Adipocyte (in vitro differentiated cells): ENCODE results near the gene LRBA.

Source experiments
- DNase-seq: peaks from one replicate; pipeline ENCODE4 v3.0.0-alpha.2; 2015; ENCODE audit warnings: low read depth
- H3K27me3 ChIP-seq: replicated peaks from 2 replicates; pipeline ENCODE4 v1.7.0; 2013; ENCODE audit warnings: mild to moderate bottlenecking, low read length, moderate library complexity; ENCODE audit not compliant: control insufficient read depth, insufficient read depth
- H3K36me3 ChIP-seq: 2 replicates; pipeline ENCODE4 v1.7.0; 2013; ENCODE audit warnings: low read length, mild to moderate bottlenecking, moderate library complexity; ENCODE audit not compliant: control insufficient read depth, insufficient read depth, severe bottlenecking
- H3K4me1 ChIP-seq: 2 replicates; pipeline ENCODE4 v1.7.0; 2013; ENCODE audit warnings: mild to moderate bottlenecking, low read length, moderate library complexity; ENCODE audit not compliant: control insufficient read depth, insufficient read depth
- H3K4me3 ChIP-seq: 2 replicates; pipeline ENCODE4 v1.7.0; 2013; ENCODE audit warnings: mild to moderate bottlenecking, low read length, moderate library complexity
- H3K9ac ChIP-seq: 2 replicates; pipeline ENCODE4 v1.7.0; 2013; ENCODE audit warnings: mild to moderate bottlenecking, low read length, moderate library complexity
- H3K9me3 ChIP-seq: 2 replicates; pipeline ENCODE4 v1.7.0; 2013; ENCODE audit warnings: mild to moderate bottlenecking, low read length, moderate library complexity; ENCODE audit not compliant: control insufficient read depth

The LRBA gene

GRCh38 chr4:150859453-150859852, 155.6 kb downstream of the LRBA start:
- no peaks in the 10 kb centered on the region for H3K36me3 ChIP-seq
- no peak for DNase-seq
- no peaks in the 10 kb centered on the region for H3K9me3 ChIP-seq
- H3K9ac ChIP-seq = no peak overlapping the region
- no peak overlapping the region for H3K4me3 ChIP-seq
- H3K4me1 ChIP-seq = no peaks in the 10 kb centered on the region
- no peaks in the 10 kb centered on the region for H3K27me3 ChIP-seq

- no peaks in the 10 kb centered on the region for H3K27me3 ChIP-seq
- H3K36me3 ChIP-seq = peaks cover 5% of the 10 kb centered on the region
- H3K4me3 ChIP-seq = no peak overlapping the region
- DNase-seq = no peak
- H3K9me3 ChIP-seq = no peaks in the 10 kb centered on the region
- H3K4me1 ChIP-seq = no peaks in the 10 kb centered on the region
- H3K9ac ChIP-seq = no peak overlapping the region
These were observed 159.0 kb downstream of the LRBA start for GRCh38 chr4:150855981-150856510.

GRCh38 chr4:150854600-150854999, 160.5 kb downstream of the LRBA start:
- Histone ChIP-seq H3K36me3 (peaks cover 5% of the 10 kb centered on the region), H3K4me1 (no peaks in the 10 kb centered on the region), H3K9me3 (no peaks in the 10 kb centered on the region), H3K9ac (no peak overlapping the region), H3K27me3 (no peaks in the 10 kb centered on the region), H3K4me3 (no peak overlapping the region)
- no peak for DNase-seq

GRCh38 chr4:150853882-150854281, 161.2 kb downstream of the LRBA start:
- Histone ChIP-seq H3K9me3 (no peaks in the 10 kb centered on the region), H3K4me3 (no peak overlapping the region), H3K36me3 (peaks cover 12% of the 10 kb centered on the region), H3K9ac (no peak overlapping the region), H3K4me1 (no peaks in the 10 kb centered on the region), H3K27me3 (no peaks in the 10 kb centered on the region)
- DNase-seq = peak; percentile 7

GRCh38 chr4:150852216-150852615, 162.9 kb downstream of the LRBA start:
- no peaks in the 10 kb centered on the region for H3K4me1 ChIP-seq
- H3K9me3 ChIP-seq = no peaks in the 10 kb centered on the region
- peaks cover 12% of the 10 kb centered on the region for H3K36me3 ChIP-seq
- no peak for DNase-seq
- no peaks in the 10 kb centered on the region for H3K27me3 ChIP-seq
- no peak overlapping the region for H3K9ac ChIP-seq
- H3K4me3 ChIP-seq = no peak overlapping the region

- H3K9me3 ChIP-seq = no peaks in the 10 kb centered on the region
- H3K4me1 ChIP-seq = no peaks in the 10 kb centered on the region
- H3K36me3 ChIP-seq = peaks cover 25% of the 10 kb centered on the region
- no peak overlapping the region for H3K4me3 ChIP-seq
- DNase-seq = no peak
- no peaks in the 10 kb centered on the region for H3K27me3 ChIP-seq
- no peak overlapping the region for H3K9ac ChIP-seq
These were observed 166.1 kb downstream of the LRBA start for GRCh38 chr4:150849016-150849415.

GRCh38 chr4:150828159-150828558, 186.9 kb downstream of the LRBA start:
- no peak for DNase-seq

GRCh38 chr4:150827226-150827625, 187.9 kb downstream of the LRBA start:
- no peaks in the 10 kb centered on the region for H3K27me3 ChIP-seq

More at GRCh38 chr4:150828159-150828558, 186.9 kb downstream of the LRBA start:
- no peaks in the 10 kb centered on the region for H3K4me1 ChIP-seq
- H3K27me3 ChIP-seq = no peaks in the 10 kb centered on the region
- H3K4me3 ChIP-seq = no peak overlapping the region
- H3K9me3 ChIP-seq = no peaks in the 10 kb centered on the region
- H3K36me3 ChIP-seq = peaks cover 7% of the 10 kb centered on the region
- no peak overlapping the region for H3K9ac ChIP-seq

GRCh38 chr4:150826306-150826705, 188.8 kb downstream of the LRBA start:
- no peak overlapping the region for H3K9ac ChIP-seq
- DNase-seq = no peak
- H3K4me3 ChIP-seq = no peak overlapping the region
- H3K27me3 ChIP-seq = no peaks in the 10 kb centered on the region
- peaks cover 7% of the 10 kb centered on the region for H3K36me3 ChIP-seq
- H3K4me1 ChIP-seq = no peaks in the 10 kb centered on the region
- no peaks in the 10 kb centered on the region for H3K9me3 ChIP-seq

More at GRCh38 chr4:150827226-150827625, 187.9 kb downstream of the LRBA start:
- Histone ChIP-seq H3K36me3 (peaks cover 7% of the 10 kb centered on the region), H3K4me3 (no peak overlapping the region), H3K9ac (no peak overlapping the region), H3K9me3 (no peaks in the 10 kb centered on the region), H3K4me1 (no peaks in the 10 kb centered on the region)
- DNase-seq = no peak

GRCh38 chr4:150822407-150822806, 192.7 kb downstream of the LRBA start:
- H3K36me3 ChIP-seq = no peaks in the 10 kb centered on the region
- peaks cover 5% of the 10 kb centered on the region for H3K4me1 ChIP-seq
- DNase-seq = no peak
- no peak overlapping the region for H3K9ac ChIP-seq
- no peaks in the 10 kb centered on the region for H3K27me3 ChIP-seq
- H3K4me3 ChIP-seq = no peak overlapping the region
- no peaks in the 10 kb centered on the region for H3K9me3 ChIP-seq

- H3K4me1 ChIP-seq = peaks cover 5% of the 10 kb centered on the region
These were observed 193.4 kb downstream of the LRBA start for GRCh38 chr4:150821641-150822040.

GRCh38 chr4:150820409-150820808, 194.7 kb downstream of the LRBA start:
- Histone ChIP-seq H3K4me3 (no peak overlapping the region), H3K4me1 (peaks cover 5% of the 10 kb centered on the region), H3K9ac (no peak overlapping the region), H3K36me3 (peaks cover 6% of the 10 kb centered on the region), H3K9me3 (no peaks in the 10 kb centered on the region), H3K27me3 (no peaks in the 10 kb centered on the region)
- DNase-seq = no peak

More at GRCh38 chr4:150821641-150822040, 193.4 kb downstream of the LRBA start:
- H3K27me3 ChIP-seq = no peaks in the 10 kb centered on the region
- no peak overlapping the region for H3K4me3 ChIP-seq
- no peak for DNase-seq
- H3K9me3 ChIP-seq = no peaks in the 10 kb centered on the region
- H3K9ac ChIP-seq = no peak overlapping the region
- peaks cover 4% of the 10 kb centered on the region for H3K36me3 ChIP-seq
